Measurements from ENCODE around the gene NUDT16. TPM values are rescaled to one million over a fixed set of nuclear protein-coding genes. Genes with fewer than 3 reads are reported as not detected.
A peak's percentile ranks its signal among the peaks of the same experiment; 100 is the strongest.
"Not testable (repeated sequence)": the region's sequence is repeated elsewhere in the genome, so short reads cannot be mapped to it uniquely, and the experiment has no call there.

The NUDT16 gene
- total RNA-seq, 2 donors from 2014 or later: 25.2 to 26.0 TPM

GRCh38 chr3:131363275-131363674, 18.3 kb upstream of the NUDT16 start:
- intact Hi-C loops (cut with DNase I): no loop called here
- Histone ChIP-seq H3K9me3 (no peaks in the 10 kb centered on the region), H3K27ac (no peak overlapping the region), H3K36me3 (no peaks in the 10 kb centered on the region), H3K4me3 (no peak overlapping the region), H3K27me3 (replicated peaks; ENCODE audit: insufficient read depth) (no peaks in the 10 kb centered on the region), H3K4me1 (replicated peaks) (no peaks in the 10 kb centered on the region)
- TF ChIP-seq POLR2A (IDR thresholded peaks at IDR 0.05): no peak
- TF ChIP-seq POLR2AphosphoS5 (IDR thresholded peaks at IDR 0.05): no peak
- no peak for TF ChIP-seq CTCF (IDR thresholded peaks at IDR 0.05)
- 93% methylated on average over 3 of the region's 3 CpGs for WGBS
- no peak for DNase-seq (ENCODE audit: low spot score)

DNA sequence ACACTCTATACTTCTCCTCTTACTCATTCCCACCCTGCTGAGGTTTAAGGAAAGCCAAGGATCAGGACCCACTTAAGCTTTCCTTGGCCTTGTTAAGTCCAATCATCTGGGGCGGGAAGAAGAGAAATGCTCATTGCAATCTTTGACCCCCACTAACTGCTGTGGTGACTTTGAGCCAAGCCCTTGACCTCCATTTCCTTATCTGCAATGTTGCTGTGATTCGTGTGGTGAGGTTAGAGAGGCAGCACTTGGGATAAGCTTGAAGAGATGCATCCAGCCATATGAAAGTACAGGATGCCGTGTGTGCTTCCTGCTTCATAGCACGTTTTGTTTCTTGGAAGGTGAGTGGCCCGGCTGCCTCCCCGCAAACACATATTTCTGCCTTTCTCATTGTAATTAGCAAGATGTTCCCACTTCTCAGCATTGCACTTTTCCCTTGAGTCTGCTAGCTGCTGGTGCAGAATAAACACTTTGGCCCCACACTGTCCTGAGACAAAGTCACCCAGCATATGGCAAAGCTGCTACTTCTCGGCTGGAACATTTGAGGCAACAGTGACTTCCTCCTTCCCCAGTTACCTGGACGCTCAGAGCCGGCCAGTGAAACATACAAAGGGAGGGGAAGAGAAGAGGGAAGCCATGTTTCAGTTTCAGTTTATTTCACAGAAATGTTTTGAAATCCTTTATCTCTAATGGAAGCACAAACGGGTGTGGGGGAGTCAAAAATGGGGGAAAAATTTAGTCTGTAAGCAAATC, 10.5 kb upstream of the NUDT16 start:
- 84% methylated on average over 10 of the region's 10 CpGs for WGBS
- Histone ChIP-seq H3K4me3 (no peak overlapping the region), H3K27me3 (replicated peaks; ENCODE audit: insufficient read depth) (no peaks in the 10 kb centered on the region), H3K4me1 (replicated peaks) (no peaks in the 10 kb centered on the region), H3K9me3 (no peaks in the 10 kb centered on the region), H3K27ac (no peak overlapping the region), H3K36me3 (no peaks in the 10 kb centered on the region)
- DNase-seq (ENCODE audit: low spot score): no peak
- no peak for TF ChIP-seq POLR2AphosphoS5 (IDR thresholded peaks at IDR 0.05)
- TF ChIP-seq CTCF (IDR thresholded peaks at IDR 0.05): no peak
- no peak for TF ChIP-seq POLR2A (IDR thresholded peaks at IDR 0.05)
- intact Hi-C loops (cut with DNase I): no loop called here

GRCh38 chr3:131371688-131372066, 9.9 kb upstream of the NUDT16 start:
- no peak for DNase-seq (ENCODE audit: low spot score)
- Histone ChIP-seq H3K36me3 (no peaks in the 10 kb centered on the region), H3K27me3 (replicated peaks; ENCODE audit: insufficient read depth) (no peaks in the 10 kb centered on the region), H3K9me3 (no peaks in the 10 kb centered on the region), H3K27ac (no peak overlapping the region), H3K4me3 (no peak overlapping the region), H3K4me1 (replicated peaks) (no peaks in the 10 kb centered on the region)
- WGBS: 91% methylated on average over 2 of the region's 2 CpGs
- TF ChIP-seq CTCF (IDR thresholded peaks at IDR 0.05): no peak
- no peak for TF ChIP-seq POLR2A (IDR thresholded peaks at IDR 0.05)
- no peak for TF ChIP-seq POLR2AphosphoS5 (IDR thresholded peaks at IDR 0.05)
- intact Hi-C loops (cut with DNase I): no loop called here

- no peak overlapping the region for H3K4me3 ChIP-seq
- H3K36me3 ChIP-seq: no peaks in the 10 kb centered on the region
- TF ChIP-seq POLR2AphosphoS5 (IDR thresholded peaks at IDR 0.05): no peak
- no peaks in the 10 kb centered on the region for H3K27me3 ChIP-seq (replicated peaks; ENCODE audit: insufficient read depth)
- WGBS: 100% methylated on average over 2 of the region's 2 CpGs
- no peaks in the 10 kb centered on the region for H3K9me3 ChIP-seq
- intact Hi-C loops (cut with DNase I): no loop called here
- no peak overlapping the region for H3K27ac ChIP-seq
- no peak for DNase-seq (ENCODE audit: low spot score)
- H3K4me1 ChIP-seq (replicated peaks): no peaks in the 10 kb centered on the region
Measured at GRCh38 chr3:131374741-131375140, 6.8 kb upstream of the NUDT16 start.

GRCh38 chr3:131380821-131381444, 641 bp upstream of the NUDT16 start:
- DNase-seq (ENCODE audit: low spot score); H3K27me3 ChIP-seq (replicated peaks; ENCODE audit: insufficient read depth); H3K4me1 ChIP-seq (replicated peaks); H3K36me3 ChIP-seq; H3K9me3 ChIP-seq: not testable (repeated sequence)
- intact Hi-C loops (cut with DNase I): loop anchor here (5.0 to 10.0 kb wide), 2 partner anchors 489 to 1034 kb away; partner anchors contain the start of genes ATP2C1 and DNAJC13
- TF ChIP-seq POLR2A (IDR thresholded peaks at IDR 0.05): peak; percentile 3
- 10% methylated on average over 16 of the region's 16 CpGs for WGBS
- Histone ChIP-seq H3K27ac (peak overlapping the region; percentile 79 to 90), H3K4me3 (peak overlapping the region; percentile 67 to 99)

Data from prostate gland (tissue), 2 donors.